Neuronal stem cell (in vitro differentiated cells): Measurements from ENCODE around the gene CLCN2.

Source experiments
- DNase-seq: peaks from one replicate; pipeline ENCODE4 v3.0.0-alpha.2; 2013; ENCODE audit warnings: low spot score
- H2AFZ ChIP-seq: one replicate; pipeline ENCODE4 v1.6.1; 2013; ENCODE audit warnings: mild to moderate bottlenecking, low read length, inconsistent platforms
- H2AK5ac ChIP-seq: 2 replicates; pipeline ENCODE4 v1.6.1; 2013; ENCODE audit warnings: low read depth, mild to moderate bottlenecking, inconsistent platforms, low read length, moderate library complexity, mixed read lengths
- H2BK120ac ChIP-seq: 2 replicates; pipeline ENCODE4 v1.6.1; 2013; ENCODE audit warnings: low read depth, mild to moderate bottlenecking, inconsistent platforms, low read length, moderate library complexity, mixed read lengths
- H2BK12ac ChIP-seq: one replicate; pipeline ENCODE4 v1.6.1; 2013; ENCODE audit warnings: low read length, inconsistent platforms
- H2BK15ac ChIP-seq: 2 replicates; pipeline ENCODE4 v1.6.1; 2013; ENCODE audit warnings: mild to moderate bottlenecking, low read length, inconsistent platforms, mixed read lengths
- H2BK5ac ChIP-seq: one replicate; pipeline ENCODE4 v1.6.1; 2013; ENCODE audit warnings: inconsistent platforms, mild to moderate bottlenecking, low read length, moderate library complexity
- H3K14ac ChIP-seq: one replicate; pipeline ENCODE4 v1.6.1; 2013; ENCODE audit warnings: low read length, inconsistent platforms
- H3K18ac ChIP-seq: 2 replicates; pipeline ENCODE4 v1.6.1; 2013; ENCODE audit warnings: low read length, inconsistent platforms
- H3K23ac ChIP-seq: 2 replicates; pipeline ENCODE4 v1.6.1; 2013; ENCODE audit warnings: low read depth, mild to moderate bottlenecking, mixed read lengths, low read length, inconsistent platforms; ENCODE audit not compliant: poor library complexity
- H3K27ac ChIP-seq: replicated peaks from 3 replicates; pipeline ENCODE4 v1.5.1; 2013; ENCODE audit warnings: low read length, inconsistent platforms
- H3K27me3 ChIP-seq, 3 experiments: 2 replicates each; pipeline ENCODE4 v1.6.1; 2013; ENCODE audit warnings: low read length in 3 of 3, mild to moderate bottlenecking in 2 of 3, inconsistent platforms in 1 of 3, low read depth in 1 of 3, mixed read lengths in 1 of 3, moderate library complexity in 1 of 3; ENCODE audit not compliant: control insufficient read depth in 3 of 3, insufficient read depth in 3 of 3
- H3K36me3 ChIP-seq, 2 donors: replicated peaks in 1 of 2; 2 replicates each; pipeline ENCODE4 v1.6.1; 2013; ENCODE audit warnings: low read length in 2 of 2; ENCODE audit not compliant: control insufficient read depth in 2 of 2, insufficient read depth in 2 of 2
- H3K4ac ChIP-seq: 2 replicates; pipeline ENCODE4 v1.6.1; 2013; ENCODE audit warnings: inconsistent platforms, mild to moderate bottlenecking, low read length, moderate library complexity
- H3K4me1 ChIP-seq, 2 donors: 1 replicate in 1 of 2; 2 replicates in 1 of 2; pipeline ENCODE4 v1.6.1; 2013; ENCODE audit warnings: low read length in 2 of 2, low read depth in 1 of 2; ENCODE audit not compliant: control insufficient read depth in 2 of 2, insufficient read depth in 1 of 2
- H3K4me2 ChIP-seq: one replicate; pipeline ENCODE4 v1.6.1; 2013; ENCODE audit warnings: mild to moderate bottlenecking, low read length, inconsistent platforms; ENCODE audit not compliant: insufficient read depth, poor library complexity, severe bottlenecking
- H3K4me3 ChIP-seq, 2 donors: 2 replicates each; pipeline ENCODE4 v1.5.1; 2013; ENCODE audit warnings: low read length in 2 of 2, mild to moderate bottlenecking in 2 of 2, inconsistent platforms in 1 of 2, moderate library complexity in 1 of 2
- H3K79me1 ChIP-seq: one replicate; pipeline ENCODE4 v1.6.1; 2013; ENCODE audit warnings: low read depth, mild to moderate bottlenecking, inconsistent platforms, low read length, moderate library complexity
- H3K9ac ChIP-seq: one replicate; pipeline ENCODE4 v1.6.1; 2013; ENCODE audit warnings: mild to moderate bottlenecking, low read depth, low read length, inconsistent platforms; ENCODE audit not compliant: poor library complexity
- H3K9me3 ChIP-seq, 2 donors: replicated peaks in 1 of 2; 2 replicates each; pipeline versions ENCODE3 to v1.6.1; 2013; ENCODE audit warnings: low read length in 2 of 2, mild to moderate bottlenecking in 2 of 2, inconsistent platforms in 1 of 2, low read depth in 1 of 2, mixed read lengths in 1 of 2, moderate library complexity in 1 of 2; ENCODE audit not compliant: control insufficient read depth in 2 of 2, insufficient read depth in 1 of 2
- H4K8ac ChIP-seq: one replicate; pipeline ENCODE4 v1.6.1; 2013; ENCODE audit warnings: low read depth, mild to moderate bottlenecking, inconsistent platforms, low read length, moderate library complexity
- H4K91ac ChIP-seq: one replicate; pipeline ENCODE4 v1.6.1; 2013; ENCODE audit warnings: low read length, low read depth, mild to moderate bottlenecking, inconsistent platforms; ENCODE audit not compliant: poor library complexity
- WGBS, 2 donors: extraction: QIAGEN DNeasy Blood & Tissue Kit; methylation state at CpG; one replicate each; pipeline ENCODE4 v1.1.7; 2013; ENCODE audit warnings: missing lambda C conversion rate in 2 of 2, mixed read lengths in 1 of 2; ENCODE audit not compliant: insufficient read length in 2 of 2, insufficient replicate concordance in 1 of 2; ENCODE audit errors: extremely low coverage in 2 of 2; 5-methylcytosine and 5-hydroxymethylcytosine counted together

The CLCN2 gene

GRCh38 chr3:184351511-184352148 lies 9.8 kb downstream of the CLCN2 start:
- H3K36me3 ChIP-seq, result peaks cover 57 to 86% of the 10 kb centered on the region in 2 donors
- WGBS, 2 donors, result no CpG with 5 or more reads among the region's 9 CpGs

GRCh38 chr3:184350618-184351017 lies 10.8 kb downstream of the CLCN2 start:
- Histone ChIP-seq H2AK5ac (no peak overlapping the region), H2BK120ac (no peak overlapping the region), H2BK12ac (no peak overlapping the region), H4K91ac (no peak overlapping the region), H3K4me1 (peaks cover 9 to 10% of the 10 kb centered on the region in 2 donors), H3K9me3 (no peaks in the 10 kb centered on the region), H3K18ac (no peak overlapping the region), H3K79me1 (peaks cover 4% of the 10 kb centered on the region), H3K9ac (no peak overlapping the region), H4K8ac (no peak overlapping the region), H3K27ac (no peak overlapping the region), H3K4me3 (no peak overlapping the region), H3K36me3 (peaks cover 55 to 83% of the 10 kb centered on the region in 2 donors), H2AFZ (no peak overlapping the region), H3K4me2 (no peak overlapping the region), H3K27me3 (no peaks in the 10 kb centered on the region), H2BK15ac (no peak overlapping the region), H3K14ac (no peak overlapping the region), H2BK5ac (no peak overlapping the region), H3K4ac (no peak overlapping the region), H3K23ac (no peak overlapping the region)
- no CpG with 5 or more reads among the region's 6 CpGs for WGBS, 2 donors
- no peak for DNase-seq

More at GRCh38 chr3:184351511-184352148, 9.8 kb downstream of the CLCN2 start:
- Histone ChIP-seq H2AFZ (no peak overlapping the region), H4K8ac (no peak overlapping the region), H3K27me3 (no peaks in the 10 kb centered on the region), H3K9me3 (no peaks in the 10 kb centered on the region), H3K9ac (no peak overlapping the region), H3K4ac (no peak overlapping the region), H2BK120ac (no peak overlapping the region), H2AK5ac (no peak overlapping the region), H2BK12ac (no peak overlapping the region), H3K18ac (no peak overlapping the region), H3K27ac (no peak overlapping the region), H3K79me1 (peaks cover 4% of the 10 kb centered on the region), H3K4me3 (no peak overlapping the region), H2BK15ac (no peak overlapping the region), H3K14ac (no peak overlapping the region), H4K91ac (no peak overlapping the region), H3K23ac (no peak overlapping the region), H2BK5ac (no peak overlapping the region), H3K4me1 (peaks cover 6 to 7% of the 10 kb centered on the region in 2 donors), H3K4me2 (no peak overlapping the region)
- no peak for DNase-seq

GRCh38 chr3:184349563-184350470 lies 11.6 kb downstream of the CLCN2 start:
- Histone ChIP-seq H2BK120ac (no peak overlapping the region), H3K4me2 (no peak overlapping the region), H2BK15ac (no peak overlapping the region), H4K91ac (no peak overlapping the region), H3K14ac (no peak overlapping the region), H2AK5ac (no peak overlapping the region), H3K23ac (no peak overlapping the region), H3K9me3 (no peaks in the 10 kb centered on the region), H3K27ac (no peak overlapping the region), H3K4me3 (no peak overlapping the region), H2AFZ (no peak overlapping the region), H3K4ac (no peak overlapping the region), H3K36me3 (peaks cover 47 to 78% of the 10 kb centered on the region in 2 donors), H3K4me1 (peaks cover 13 to 15% of the 10 kb centered on the region in 2 donors), H2BK12ac (no peak overlapping the region), H3K18ac (no peak overlapping the region), H2BK5ac (no peak overlapping the region), H3K9ac (no peak overlapping the region), H3K79me1 (peaks cover 3% of the 10 kb centered on the region), H4K8ac (no peak overlapping the region), H3K27me3 (no peaks in the 10 kb centered on the region)
- no CpG with 5 or more reads among the region's 10 CpGs for WGBS, 2 donors
- DNase-seq, result no peak

GRCh38 chr3:184348057-184348382 lies 13.4 kb downstream of the CLCN2 start:
- Histone ChIP-seq H2AK5ac (no peak overlapping the region), H3K27me3 (no peaks in the 10 kb centered on the region), H2BK120ac (no peak overlapping the region), H2BK15ac (no peak overlapping the region), H3K4me2 (no peak overlapping the region), H3K27ac (no peak overlapping the region), H3K4ac (no peak overlapping the region), H3K9me3 (no peaks in the 10 kb centered on the region), H3K4me1 (peaks cover 13 to 14% of the 10 kb centered on the region in 2 donors), H3K14ac (no peak overlapping the region), H3K79me1 (no peaks in the 10 kb centered on the region), H4K91ac (no peak overlapping the region), H4K8ac (no peak overlapping the region), H3K18ac (no peak overlapping the region), H2BK12ac (no peak overlapping the region), H3K9ac (no peak overlapping the region), H3K4me3 (no peak overlapping the region), H3K23ac (no peak overlapping the region), H2BK5ac (no peak overlapping the region), H2AFZ (no peak overlapping the region), H3K36me3 (peaks cover 39 to 76% of the 10 kb centered on the region in 2 donors)
- no CpG with 5 or more reads among the region's 4 CpGs for WGBS, 2 donors
- no peak for DNase-seq
